ENCODE data around the gene MAP2K7. TPM values are rescaled to one million over a fixed set of nuclear protein-coding genes. Genes with fewer than 3 reads are reported as not detected.
A peak's percentile ranks its signal among the peaks of the same experiment; 100 is the strongest.

MAP2K7 gene
- 10 to 100 TPM; 13.3 to 17.1 (median 13.8) TPM for total RNA-seq

DNA sequence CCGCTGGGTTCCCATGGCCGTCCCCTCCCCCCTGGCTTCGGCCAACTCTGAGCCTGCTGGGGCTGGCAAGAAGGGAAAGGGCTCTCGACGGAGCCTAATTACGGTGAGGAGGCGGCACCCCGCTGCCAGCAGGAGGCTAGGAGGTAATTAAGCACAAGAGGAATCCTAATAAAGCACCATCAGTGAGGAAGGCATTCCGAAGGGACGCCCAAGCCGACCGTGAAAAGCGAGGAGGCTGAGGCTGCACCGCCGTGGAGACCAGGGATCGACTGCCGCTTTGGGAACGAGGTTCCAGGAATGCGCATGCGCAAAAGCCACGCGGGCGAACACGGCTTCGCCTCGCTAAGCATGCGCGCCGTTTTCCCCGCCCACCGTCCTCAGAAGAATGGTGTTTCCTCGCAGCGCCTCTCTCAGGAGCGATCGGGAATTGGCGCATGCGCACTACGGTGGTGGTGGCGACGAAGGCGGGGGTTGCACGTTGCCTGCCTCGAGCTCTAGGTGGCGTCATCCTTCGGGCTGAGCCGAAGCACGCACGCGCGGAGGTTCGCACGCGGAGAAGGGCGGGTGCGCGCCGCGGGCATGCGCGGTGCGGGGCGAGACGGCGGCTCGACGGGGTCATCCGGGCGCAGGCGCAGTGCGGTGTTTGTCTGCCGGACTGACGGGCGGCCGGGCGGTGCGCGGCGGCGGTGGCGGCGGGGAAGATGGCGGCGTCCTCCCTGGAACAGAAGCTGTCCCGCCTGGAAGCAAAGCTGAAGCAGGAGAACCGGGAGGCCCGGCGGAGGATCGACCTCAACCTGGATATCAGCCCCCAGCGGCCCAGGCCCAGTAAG, at the start of gene MAP2K7:
Gene MAP2K7, plus strand, starts transcription at position 634 of the 830 bp plus-strand sequence. Its CDS starts 68 bp downstream, at position 702.
- H3K27ac ChIP-seq: peak within 1 kb of the TSS; percentile 92 to 94
- DNase-seq (ENCODE audit: low spot score in 2 of 2): peak; percentile 99 to 100
- no peaks in the 10 kb centered on the region for H3K9me3 ChIP-seq
- H3K27me3 ChIP-seq: no peaks in the 10 kb centered on the region
- H3K36me3 ChIP-seq: no peaks in the 10 kb centered on the region
- peak; percentile 69 to 85 (median 70) for TF ChIP-seq POLR2AphosphoS5 (IDR thresholded peaks at IDR 0.05)
- peak; percentile 63 for TF ChIP-seq POLR2A (IDR thresholded peaks at IDR 0.05)
- TF ChIP-seq, protein P1, sequence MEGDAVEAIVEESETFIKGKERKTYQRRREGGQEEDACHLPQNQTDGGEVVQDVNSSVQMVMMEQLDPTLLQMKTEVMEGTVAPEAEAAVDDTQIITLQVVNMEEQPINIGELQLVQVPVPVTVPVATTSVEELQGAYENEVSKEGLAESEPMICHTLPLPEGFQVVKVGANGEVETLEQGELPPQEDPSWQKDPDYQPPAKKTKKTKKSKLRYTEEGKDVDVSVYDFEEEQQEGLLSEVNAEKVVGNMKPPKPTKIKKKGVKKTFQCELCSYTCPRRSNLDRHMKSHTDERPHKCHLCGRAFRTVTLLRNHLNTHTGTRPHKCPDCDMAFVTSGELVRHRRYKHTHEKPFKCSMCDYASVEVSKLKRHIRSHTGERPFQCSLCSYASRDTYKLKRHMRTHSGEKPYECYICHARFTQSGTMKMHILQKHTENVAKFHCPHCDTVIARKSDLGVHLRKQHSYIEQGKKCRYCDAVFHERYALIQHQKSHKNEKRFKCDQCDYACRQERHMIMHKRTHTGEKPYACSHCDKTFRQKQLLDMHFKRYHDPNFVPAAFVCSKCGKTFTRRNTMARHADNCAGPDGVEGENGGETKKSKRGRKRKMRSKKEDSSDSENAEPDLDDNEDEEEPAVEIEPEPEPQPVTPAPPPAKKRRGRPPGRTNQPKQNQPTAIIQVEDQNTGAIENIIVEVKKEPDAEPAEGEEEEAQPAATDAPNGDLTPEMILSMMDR (IDR thresholded peaks at IDR 0.05): peak; percentile 42 to 54 (median 50)
- peaks cover 14 to 18% of the 10 kb centered on the region in 2 donors for H3K4me1 ChIP-seq
- intact Hi-C loops (cut with DNase I; ENCODE audit: low total_unique reads): loop anchor here (1.0 to 5.0 kb wide), 2 partner anchors 36 to 51 kb away; no protein-coding TSS in a partner anchor
- H3K4me3 ChIP-seq: peak within 1 kb of the TSS; percentile 85 to 89 (median 87)

DNA sequence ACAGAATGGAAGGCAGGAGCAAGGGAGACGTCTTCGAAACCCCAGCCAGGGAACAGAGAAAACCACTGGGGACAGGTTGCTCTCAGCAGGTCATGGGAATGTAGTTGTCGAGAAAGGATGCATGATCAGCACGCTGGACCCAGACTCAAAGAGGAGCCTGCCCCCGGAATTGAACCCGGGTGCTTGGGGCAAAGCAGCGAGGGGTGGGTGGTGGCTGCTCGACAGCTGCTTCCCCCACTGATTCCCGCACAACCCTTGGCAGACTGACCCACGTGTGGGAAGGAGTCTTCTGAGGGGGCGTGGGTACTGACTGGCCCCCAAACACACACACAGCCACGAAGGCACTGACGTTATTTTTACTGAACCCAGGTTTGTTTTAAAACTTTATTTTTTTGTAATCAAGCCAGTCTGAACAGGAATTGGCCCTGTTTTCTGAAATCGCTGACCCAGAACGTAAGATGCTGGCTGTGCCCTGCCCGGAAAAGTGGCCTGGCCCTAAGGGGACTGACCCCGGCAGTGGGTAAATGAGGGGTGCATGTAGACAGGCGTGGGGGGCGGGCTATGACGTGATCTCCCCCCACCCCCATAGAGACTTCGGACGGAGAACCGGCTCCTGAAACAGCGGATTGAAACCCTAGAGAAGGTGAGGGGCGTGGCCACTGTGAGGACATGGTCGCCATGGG, 48.1 kb upstream of the MAP2K7 start:
- H3K4me3 ChIP-seq: no peak overlapping the region
- no peak for DNase-seq (ENCODE audit: low spot score in 2 of 2)
- TF ChIP-seq POLR2A (IDR thresholded peaks at IDR 0.05): no peak
- no peaks in the 10 kb centered on the region for H3K36me3 ChIP-seq
- intact Hi-C loops (cut with DNase I; ENCODE audit: low total_unique reads): no loop called here
- peaks cover 0 to 5% of the 10 kb centered on the region in 2 donors for H3K4me1 ChIP-seq
- H3K27me3 ChIP-seq: no peaks in the 10 kb centered on the region
- H3K9me3 ChIP-seq: no peaks in the 10 kb centered on the region
- H3K27ac ChIP-seq: no peak overlapping the region

DNA sequence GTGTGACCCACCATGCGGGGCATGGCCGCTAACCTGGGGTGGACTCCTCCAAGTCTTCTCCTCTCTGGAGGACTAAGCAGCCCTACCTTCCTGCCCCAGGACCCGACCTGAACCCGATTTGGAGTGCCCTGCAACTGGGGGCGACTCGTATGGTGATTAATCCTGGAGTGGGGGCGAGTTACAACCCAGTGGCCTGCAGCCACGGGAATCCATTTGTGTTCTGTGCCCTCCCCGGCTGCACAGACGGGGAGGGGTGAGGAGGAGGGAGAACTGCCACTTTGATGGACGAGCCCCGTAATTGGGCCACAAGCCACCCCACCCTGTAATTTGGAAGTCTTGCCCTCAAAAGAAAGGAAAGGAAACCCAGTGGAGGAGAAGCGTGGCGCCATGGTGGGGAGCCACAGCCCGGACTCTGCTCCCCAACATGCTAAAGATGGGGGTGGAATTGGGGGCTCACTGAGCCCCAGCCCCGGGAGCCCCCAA, 47.5 kb upstream of the MAP2K7 start:
- no peak for DNase-seq (ENCODE audit: low spot score in 2 of 2)
- no peak overlapping the region for H3K4me3 ChIP-seq
- intact Hi-C loops (cut with DNase I; ENCODE audit: low total_unique reads): no loop called here
- TF ChIP-seq POLR2AphosphoS5 (IDR thresholded peaks at IDR 0.05) (no peak), POLR2A (IDR thresholded peaks at IDR 0.05) (no peak)
- TF ChIP-seq, protein P1 (IDR thresholded peaks at IDR 0.05): no peak
- H3K27ac ChIP-seq: no peak overlapping the region
- H3K9me3 ChIP-seq: no peaks in the 10 kb centered on the region
- H3K27me3 ChIP-seq: no peaks in the 10 kb centered on the region
- peaks cover 0 to 5% of the 10 kb centered on the region in 2 donors for H3K4me1 ChIP-seq
- H3K36me3 ChIP-seq: no peaks in the 10 kb centered on the region

DNA sequence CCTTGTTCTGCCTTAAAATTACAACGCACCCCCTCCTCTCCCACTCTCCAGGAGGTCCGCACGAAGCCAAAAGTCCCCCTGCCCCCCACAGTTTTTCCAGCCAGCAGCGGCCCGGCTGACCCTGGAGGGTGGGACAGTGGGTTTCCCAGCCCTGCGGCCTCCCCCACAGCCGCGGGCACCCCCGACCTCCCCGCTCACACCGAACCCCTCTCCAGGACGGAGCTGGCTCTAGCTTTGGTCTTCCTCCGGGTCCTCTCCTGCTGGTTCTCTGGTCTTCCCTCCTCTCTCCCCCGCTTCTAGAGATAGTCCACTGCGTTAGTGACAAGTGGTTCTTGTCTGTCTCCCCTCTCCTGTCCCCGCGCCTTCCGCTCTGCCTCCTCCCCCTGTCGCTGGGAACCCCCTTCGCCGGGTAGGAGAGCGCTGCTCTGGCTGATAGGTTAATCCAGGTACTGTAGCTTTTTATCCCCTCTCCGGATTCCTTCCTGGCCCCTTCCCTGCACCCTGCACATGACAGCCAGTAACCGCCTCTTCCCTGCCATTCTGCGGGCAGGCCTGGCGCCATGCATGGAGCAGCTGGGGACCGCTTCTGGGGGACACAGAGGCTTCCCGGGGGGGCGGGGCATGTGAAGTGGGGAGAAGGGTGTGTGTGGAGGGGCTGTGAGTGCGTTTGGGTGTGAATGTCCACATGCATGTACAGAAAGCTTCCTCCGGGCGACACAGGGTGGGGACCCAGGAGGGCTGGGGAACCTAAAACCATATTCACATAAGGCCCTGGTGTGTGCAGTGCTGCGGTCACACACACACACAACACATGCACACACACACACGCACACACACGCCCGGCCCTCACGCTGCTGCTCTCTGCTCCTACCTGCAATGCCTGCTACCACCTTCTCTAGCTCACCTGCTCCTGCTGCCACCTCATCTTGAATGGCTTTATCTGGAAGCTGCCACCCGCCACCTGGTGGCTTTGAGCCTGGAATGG, 46.7 kb upstream of the MAP2K7 start:
- Histone ChIP-seq H3K36me3 (no peaks in the 10 kb centered on the region), H3K4me3 (no peak overlapping the region), H3K27ac (no peak overlapping the region), H3K9me3 (no peaks in the 10 kb centered on the region), H3K27me3 (no peaks in the 10 kb centered on the region), H3K4me1 (peaks cover 0 to 5% of the 10 kb centered on the region in 2 donors)
- TF ChIP-seq POLR2AphosphoS5 (IDR thresholded peaks at IDR 0.05) (no peak), POLR2A (IDR thresholded peaks at IDR 0.05) (no peak)
- TF ChIP-seq, protein P1 (IDR thresholded peaks at IDR 0.05): no peak
- no peak for DNase-seq (ENCODE audit: low spot score in 2 of 2)
- intact Hi-C loops (cut with DNase I; ENCODE audit: low total_unique reads): no loop called here

DNA sequence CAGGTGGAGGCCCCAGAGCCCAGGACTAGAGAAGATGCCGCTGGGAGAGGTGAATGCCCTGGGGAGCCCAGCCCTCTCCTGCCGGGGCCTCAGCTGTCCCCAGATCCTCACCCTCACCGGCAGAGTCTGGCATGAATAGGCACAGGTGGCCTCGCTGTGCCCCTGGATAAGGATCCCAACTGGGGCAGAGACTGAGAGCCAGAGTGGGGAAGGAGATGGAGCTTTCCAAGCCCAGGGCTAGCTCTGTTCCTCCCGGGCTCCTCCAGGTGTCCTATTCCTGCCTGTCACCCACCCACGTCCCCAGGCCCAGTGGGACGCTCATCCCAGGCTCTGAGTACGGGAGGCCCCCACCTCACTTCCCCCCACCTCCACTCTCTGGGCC, 46.0 kb upstream of the MAP2K7 start:
- TF ChIP-seq POLR2A (IDR thresholded peaks at IDR 0.05) (no peak), POLR2AphosphoS5 (IDR thresholded peaks at IDR 0.05) (no peak)
- TF ChIP-seq, protein P1 (IDR thresholded peaks at IDR 0.05): no peak
- H3K36me3 ChIP-seq: no peaks in the 10 kb centered on the region
- no peak overlapping the region for H3K4me3 ChIP-seq
- H3K27me3 ChIP-seq: no peaks in the 10 kb centered on the region
- intact Hi-C loops (cut with DNase I; ENCODE audit: low total_unique reads): no loop called here
- peaks cover 0 to 10% of the 10 kb centered on the region in 2 donors for H3K4me1 ChIP-seq
- no peak for DNase-seq (ENCODE audit: low spot score in 2 of 2)
- no peak overlapping the region for H3K27ac ChIP-seq
- no peaks in the 10 kb centered on the region for H3K9me3 ChIP-seq
